Measurements from ENCODE around the gene HIBCH.
"Not testable (repeated sequence)": the region's sequence is repeated elsewhere in the genome, so short reads cannot be mapped to it uniquely, and the experiment has no call there.

Gene HIBCH

GRCh38 chr2:190318514-190318913, 1.1 kb downstream of the HIBCH start:
- Histone ChIP-seq H3K27ac (peak overlapping the region; percentile 72), H3K36me3 (ENCODE audit: control insufficient read depth, insufficient read depth, low read length) (no peaks in the 10 kb centered on the region), H2AFZ (peak overlapping the region; percentile 77), H3K9me3 (ENCODE audit: control insufficient read depth, low read length) (no peaks in the 10 kb centered on the region), H3K9ac (no peak overlapping the region), H3K4me3 (ENCODE audit: low read depth, low read length) (peak overlapping the region; percentile 69), H3K79me2 (peaks cover 25% of the 10 kb centered on the region), H3K4me2 (ENCODE audit: low read length) (peak overlapping the region; percentile 74), H3K4me1 (peaks cover 5% of the 10 kb centered on the region), H3K27me3 (ENCODE audit: control insufficient read depth, insufficient read depth, low read length) (no peaks in the 10 kb centered on the region)
- TF ChIP-seq CTCF (IDR thresholded peaks at IDR 0.05), result no peak

- Histone ChIP-seq H3K27ac (no peak overlapping the region), H3K79me2 (peaks cover 14% of the 10 kb centered on the region), H3K4me1 (peaks cover 5% of the 10 kb centered on the region), H3K4me2 (ENCODE audit: low read length) (no peak overlapping the region), H2AFZ (no peak overlapping the region), H3K4me3 (ENCODE audit: low read depth, low read length) (no peak overlapping the region), H3K9me3 (ENCODE audit: control insufficient read depth, low read length) (no peaks in the 10 kb centered on the region), H3K36me3 (ENCODE audit: control insufficient read depth, insufficient read depth, low read length) (no peaks in the 10 kb centered on the region), H3K9ac (no peak overlapping the region), H3K27me3 (ENCODE audit: control insufficient read depth, insufficient read depth, low read length) (no peaks in the 10 kb centered on the region)
- no peak for TF ChIP-seq CTCF (IDR thresholded peaks at IDR 0.05)
These were observed 4.4 kb downstream of the HIBCH start for GRCh38 chr2:190315273-190315672.

GRCh38 chr2:190313880-190314279, 5.7 kb downstream of the HIBCH start:
- H3K27ac ChIP-seq, result no peak overlapping the region
- no peak overlapping the region for H2AFZ ChIP-seq
- no peak overlapping the region for H3K4me2 ChIP-seq (ENCODE audit: low read length)
- no peak for TF ChIP-seq CTCF (IDR thresholded peaks at IDR 0.05)
- H3K9ac ChIP-seq, result no peak overlapping the region
- peaks cover 5% of the 10 kb centered on the region for H3K4me1 ChIP-seq
- H3K79me2 ChIP-seq, result peaks cover 14% of the 10 kb centered on the region
- no peaks in the 10 kb centered on the region for H3K36me3 ChIP-seq (ENCODE audit: control insufficient read depth, insufficient read depth, low read length)
- H3K4me3 ChIP-seq (ENCODE audit: low read depth, low read length), result no peak overlapping the region
- no peaks in the 10 kb centered on the region for H3K27me3 ChIP-seq (ENCODE audit: control insufficient read depth, insufficient read depth, low read length)
- H3K9me3 ChIP-seq (ENCODE audit: control insufficient read depth, low read length), result no peaks in the 10 kb centered on the region

GRCh38 chr2:190312635-190313025, 7.0 kb downstream of the HIBCH start:
- not testable (repeated sequence) for H3K4me1 ChIP-seq; H3K27me3 ChIP-seq (ENCODE audit: control insufficient read depth, insufficient read depth, low read length)

GRCh38 chr2:190311893-190312634, 7.6 kb downstream of the HIBCH start:
- no peak overlapping the region for H3K9ac ChIP-seq
- no peak for TF ChIP-seq CTCF (IDR thresholded peaks at IDR 0.05)

More at GRCh38 chr2:190312635-190313025, 7.0 kb downstream of the HIBCH start:
- not testable (repeated sequence) for H2AFZ ChIP-seq; H3K27ac ChIP-seq; H3K9me3 ChIP-seq (ENCODE audit: control insufficient read depth, low read length); H3K4me2 ChIP-seq (ENCODE audit: low read length); H3K4me3 ChIP-seq (ENCODE audit: low read depth, low read length); H3K9ac ChIP-seq; H3K36me3 ChIP-seq (ENCODE audit: control insufficient read depth, insufficient read depth, low read length)
- peaks cover 11% of the 10 kb centered on the region for H3K79me2 ChIP-seq

More at GRCh38 chr2:190311893-190312634, 7.6 kb downstream of the HIBCH start:
- Histone ChIP-seq H3K79me2 (peaks cover 9% of the 10 kb centered on the region), H3K4me2 (ENCODE audit: low read length) (no peak overlapping the region), H3K27me3 (ENCODE audit: control insufficient read depth, insufficient read depth, low read length) (no peaks in the 10 kb centered on the region), H3K9me3 (ENCODE audit: control insufficient read depth, low read length) (no peaks in the 10 kb centered on the region), H3K27ac (no peak overlapping the region), H2AFZ (no peak overlapping the region), H3K4me3 (ENCODE audit: low read depth, low read length) (no peak overlapping the region), H3K36me3 (ENCODE audit: control insufficient read depth, insufficient read depth, low read length) (no peaks in the 10 kb centered on the region), H3K4me1 (no peaks in the 10 kb centered on the region)

Measured in parathyroid adenoma (tissue), 2 donors.